Placental epithelial cell (primary cell): ENCODE data around the gene RAP1A. TPM values are rescaled to one million over a fixed set of nuclear protein-coding genes. Genes with fewer than 3 reads are reported as not detected.

Source experiments
- small RNA-seq: library from RNA; depleted of rRNA; stranded (forward); fragments of <200 nt; gene quantifications from one replicate; pipeline ENCODE3, GENCODE V24; 2012
- total RNA-seq: library from RNA; depleted of rRNA; stranded (reverse); fragments of >200 nt; gene quantifications from 2 replicates; pipeline ENCODE4 v1.2.3, GENCODE V29; 2012

RAP1A gene
- 19.2 and 31.0 TPM in 2 replicates for total RNA-seq

DNA sequence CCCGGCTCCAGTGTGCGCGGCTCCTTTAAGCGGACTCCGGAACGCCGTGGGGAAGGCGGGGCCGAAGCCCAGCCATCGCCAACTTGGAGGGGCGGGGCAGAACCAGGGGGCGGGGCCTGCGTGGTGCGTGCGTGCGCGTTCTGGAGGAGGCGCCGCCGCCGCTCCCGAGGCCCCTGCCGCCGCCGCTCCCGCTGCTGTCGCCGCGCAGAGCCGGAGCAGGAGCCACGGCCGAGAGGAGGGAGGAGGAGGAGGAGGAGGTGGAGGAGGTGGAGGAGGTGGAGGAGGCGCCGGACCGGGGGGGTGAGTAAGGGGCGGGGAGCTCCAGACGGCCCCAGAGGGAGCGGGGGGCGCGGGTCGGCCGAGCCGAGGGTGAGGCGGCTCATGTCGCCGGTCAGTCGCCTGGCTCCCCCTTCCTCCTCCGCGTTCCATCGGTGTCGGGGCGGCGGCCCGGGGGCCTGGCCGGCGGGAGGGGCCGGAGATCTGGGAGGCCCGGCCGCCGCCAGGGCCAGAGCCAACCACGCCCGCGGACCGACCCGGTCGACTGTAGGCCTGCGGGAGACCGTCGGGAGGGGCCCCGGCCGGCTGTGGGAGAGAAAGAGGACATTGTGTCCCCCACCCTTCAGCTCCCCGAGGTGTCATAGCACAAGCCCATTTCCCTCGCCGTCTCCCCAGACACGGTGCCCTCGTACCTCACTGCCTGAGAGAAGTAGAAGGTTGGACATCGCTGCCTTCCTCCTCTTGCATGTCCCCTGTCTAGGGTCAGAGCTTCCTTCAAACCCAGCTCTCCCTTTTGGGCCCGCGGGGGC lies at the start of gene RAP1A:
Gene RAP1A, plus strand, starts transcription at position 155 of the 806 bp plus-strand sequence. CDS start 71,572 bp downstream, outside the sequence.

DNA sequence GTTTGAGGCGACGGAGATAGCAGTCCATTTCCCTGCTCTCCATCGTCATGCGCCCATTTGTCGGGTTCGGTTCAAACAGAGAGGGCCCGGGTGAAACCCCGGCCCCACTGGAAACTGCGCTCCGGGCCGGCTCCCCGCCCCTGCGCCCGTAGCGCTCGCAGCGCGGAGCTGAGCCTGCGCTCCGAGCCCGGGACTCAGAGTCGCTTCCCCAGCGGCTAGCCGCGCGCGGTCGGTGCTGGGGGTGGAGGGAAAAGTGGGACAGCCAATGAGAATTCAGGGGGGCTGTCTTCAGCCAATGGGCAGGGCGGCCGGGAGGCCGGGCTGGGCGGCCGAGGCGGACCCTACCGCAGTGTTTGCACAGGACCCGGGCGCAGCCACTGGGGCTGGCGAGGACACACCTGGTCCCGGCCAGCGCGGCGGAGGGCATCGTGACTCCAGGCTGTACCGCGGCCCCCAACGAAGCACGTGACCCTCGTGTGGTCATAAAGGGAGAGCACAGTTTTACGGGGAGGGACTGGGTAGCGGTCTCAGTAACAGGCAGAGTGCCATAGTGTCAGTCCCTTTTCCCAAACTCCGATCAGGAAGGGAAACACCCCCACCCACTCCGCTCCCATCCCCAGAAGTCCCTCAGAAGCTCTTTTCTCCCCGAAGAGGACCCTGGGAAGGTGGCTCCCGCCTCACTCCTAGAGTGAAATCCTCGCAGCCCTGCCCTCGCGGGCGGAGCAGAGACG lies 119.8 kb downstream of the RAP1A start, which contains the start of gene INKA2:
Gene INKA2, minus strand, starts transcription at position 202 of the 731 bp plus-strand sequence. Its CDS starts 153 bp downstream, at position 49.

DNA sequence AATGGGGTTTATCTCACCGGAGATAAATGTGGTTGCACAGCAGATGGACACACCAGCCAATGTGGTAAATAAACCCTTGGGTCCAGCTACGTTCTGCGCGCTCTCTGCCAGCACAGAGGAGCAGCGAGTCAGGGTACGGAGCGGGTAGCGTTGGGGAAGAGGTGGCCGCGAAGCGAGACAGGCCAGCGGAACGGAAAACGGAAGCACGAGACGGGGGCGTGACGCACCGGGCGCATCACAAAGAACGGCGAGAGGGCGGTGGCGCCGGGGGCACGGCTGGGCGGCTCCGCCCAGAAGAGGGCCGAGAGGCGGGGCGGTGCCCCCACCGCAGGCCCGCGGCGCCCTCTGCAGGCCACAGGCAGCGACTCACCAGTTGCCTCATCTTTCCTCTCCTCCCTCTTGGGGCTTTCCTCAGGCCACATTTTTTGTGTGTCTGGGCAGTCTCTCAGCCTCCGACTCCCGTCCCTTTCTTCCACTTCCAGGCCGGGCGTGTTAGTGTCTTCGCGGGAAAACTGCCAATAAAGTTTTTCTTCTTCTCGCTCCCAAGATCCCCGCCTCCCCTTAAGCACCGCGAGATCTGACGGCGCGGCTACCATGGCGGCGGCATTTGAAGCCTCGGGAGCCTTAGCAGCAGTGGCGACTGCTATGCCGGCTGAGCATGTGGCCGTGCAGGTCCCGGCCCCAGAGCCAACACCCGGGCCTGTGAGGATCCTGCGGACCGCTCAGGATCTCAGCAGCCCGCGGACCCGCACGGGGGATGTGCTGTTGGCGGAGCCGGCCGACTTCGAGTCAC lies 135.9 kb downstream of the RAP1A start, which contains the start of gene DDX20:
Gene DDX20, plus strand, starts transcription at position 571 of the 793 bp plus-strand sequence. Its CDS starts 24 bp downstream, at position 595.

Small RNA genes lying within 50 kb of the gene (small RNA-seq; reads per million reads assigned to genes)
- gene INKA2 (0.49 reads per million, percentile 26 among the genes with 10 or more reads in this experiment), gene RNU6-151P (not detected)

Other genes starting within 250 kb of the RAP1A start
- gene OVGP1, start 192.1 kb upstream of the RAP1A start, total RNA-seq: 0.76 and 1.2 TPM in 2 replicates
- gene WDR77, start 170.5 kb upstream of the RAP1A start, total RNA-seq: 26.7 and 51.6 TPM in 2 replicates
- gene ATP5PB, start 170.3 kb upstream of the RAP1A start, total RNA-seq: 203 and 218 TPM in 2 replicates
- 0.11 and 0.39 TPM in 2 replicates for gene C1orf162, start 145.8 kb upstream of the RAP1A start, total RNA-seq
- not detected in 2 replicates for gene ADORA3, start 116.2 kb upstream of the RAP1A start, total RNA-seq
- not detected in 2 replicates for gene TMIGD3, start 116.2 kb upstream of the RAP1A start, total RNA-seq
- gene INKA2, start 119.6 kb downstream of the RAP1A start, total RNA-seq: 3.6 and 7.9 TPM in 2 replicates
- gene DDX20, start 136.1 kb downstream of the RAP1A start, total RNA-seq: 11.8 and 13.8 TPM in 2 replicates